Astrocyte of the spinal cord (primary cell): ENCODE results near the gene NNMT.

ENCODE experiments used
- DNase-seq: peaks from one replicate; pipeline ENCODE4 v3.0.0; 2011; ENCODE audit warnings: low read depth, low spot score
- H3K4me3 ChIP-seq: 2 replicates; pipeline ENCODE4 v1.5.1; 2011; ENCODE audit warnings: low read depth, mild to moderate bottlenecking, low read length, moderate library complexity
- CTCF ChIP-seq: IDR thresholded peaks from 2 replicates; pipeline ENCODE4 v1.5.1; 2012; ENCODE audit warnings: low read depth, mild to moderate bottlenecking, low read length, inconsistent platforms
- in situ Hi-C: cut with HindIII; loops from 2 replicates; pipeline ENCODE4 v1.10.0; 2017; ENCODE audit warnings: low sequenced_read_pairs

Gene NNMT

GRCh38 chr11:114345575-114346222 lies 49.5 kb downstream of the NNMT start:
- TF ChIP-seq CTCF, result no peak
- H3K4me3 ChIP-seq, result no peak overlapping the region
- in situ Hi-C loops, result no loop called here
- no peak for DNase-seq

GRCh38 chr11:114346709-114347141 lies 50.5 kb downstream of the NNMT start:
- no peak for DNase-seq
- H3K4me3 ChIP-seq, result no peak overlapping the region
- in situ Hi-C loops, result no loop called here
- TF ChIP-seq CTCF, result no peak

- peak; percentile 77 for DNase-seq
- TF ChIP-seq CTCF, result peak; percentile 58
- in situ Hi-C loops, result no loop called here
- no peak overlapping the region for H3K4me3 ChIP-seq
Observed at GRCh38 chr11:114348200-114349191, 52.3 kb downstream of the NNMT start.

GRCh38 chr11:114350022-114350421 lies 53.8 kb downstream of the NNMT start:
- in situ Hi-C loops, result no loop called here
- TF ChIP-seq CTCF, result no peak
- H3K4me3 ChIP-seq, result no peak overlapping the region
- no peak for DNase-seq

GRCh38 chr11:114353443-114353842 lies 57.2 kb downstream of the NNMT start:
- TF ChIP-seq CTCF, result no peak
- no peak overlapping the region for H3K4me3 ChIP-seq
- in situ Hi-C loops, result no loop called here
- peak; percentile 43 for DNase-seq

- no peak for TF ChIP-seq CTCF
- peak; percentile 94 for DNase-seq
- no peak overlapping the region for H3K4me3 ChIP-seq
- in situ Hi-C loops, result no loop called here
Observed at GRCh38 chr11:114354076-114354475, 57.9 kb downstream of the NNMT start.
